NCI-H82 treated with DMSO at 0.1 percent for 48 hours (cell line): ENCODE data around the gene PRR19.

ENCODE experiments used
- DNase-seq: peaks from one replicate; lab custom pipeline; 2025; ENCODE audit not compliant: unreplicated experiment; lab: John Stamatoyannopoulos, UW

Gene PRR19

GRCh38 chr19:42344336-42344893 lies 42.5 kb downstream of the PRR19 start:
- no peak for DNase-seq

DNA sequence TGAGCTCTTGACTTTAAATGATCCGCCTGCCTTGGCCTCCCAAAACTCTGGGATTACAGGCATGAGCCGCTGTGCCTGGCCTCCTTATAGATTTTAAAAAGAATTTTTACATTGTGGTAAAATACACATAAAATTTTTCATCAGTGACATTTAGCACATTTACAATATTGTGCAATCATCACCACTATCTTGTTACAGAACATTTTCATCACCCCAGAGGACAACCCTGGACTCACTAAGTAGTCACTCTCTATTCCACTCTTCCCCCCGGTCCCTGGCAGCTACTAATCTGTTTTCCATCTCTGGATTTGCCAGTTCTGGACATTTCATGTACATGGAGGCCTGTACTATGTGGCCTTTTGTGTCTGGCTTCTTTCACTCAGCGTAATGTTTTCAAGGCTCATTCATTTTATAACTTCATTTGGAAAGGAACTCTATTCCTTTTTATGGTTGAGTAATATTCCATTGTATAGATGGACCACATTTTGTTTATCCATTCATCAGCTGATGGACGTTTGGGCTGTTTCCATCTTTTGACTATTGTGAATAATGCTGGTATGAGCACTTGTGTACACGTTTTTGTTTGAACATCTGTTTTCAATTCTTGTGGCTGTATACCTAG lies 43.4 kb downstream of the PRR19 start:
- no peak for DNase-seq

GRCh38 chr19:42348211-42348610 lies 46.3 kb downstream of the PRR19 start:
- no peak for DNase-seq

GRCh38 chr19:42349378-42350107 lies 47.6 kb downstream of the PRR19 start:
- no peak for DNase-seq

DNA sequence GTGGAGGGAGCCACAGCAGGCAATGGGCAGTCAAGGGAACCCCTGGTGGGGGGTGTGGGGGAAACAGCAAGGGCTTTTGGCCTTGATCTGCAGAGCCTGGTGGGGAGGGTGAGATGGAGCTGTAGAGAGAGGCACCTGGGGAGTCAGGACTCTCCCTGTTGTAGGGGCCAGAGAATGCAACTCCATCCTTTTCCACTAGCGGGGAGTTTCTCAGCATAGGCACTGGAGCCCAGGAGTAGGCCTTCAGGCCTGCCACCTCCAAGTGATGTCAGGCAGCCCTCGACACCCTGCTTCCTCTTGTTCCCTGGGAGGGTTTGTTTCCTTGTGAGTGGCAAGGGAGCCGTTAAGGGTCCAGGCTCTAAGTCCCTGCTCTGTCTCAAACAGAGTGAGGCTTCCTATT lies 48.5 kb downstream of the PRR19 start:
- DNase-seq: no peak

DNA sequence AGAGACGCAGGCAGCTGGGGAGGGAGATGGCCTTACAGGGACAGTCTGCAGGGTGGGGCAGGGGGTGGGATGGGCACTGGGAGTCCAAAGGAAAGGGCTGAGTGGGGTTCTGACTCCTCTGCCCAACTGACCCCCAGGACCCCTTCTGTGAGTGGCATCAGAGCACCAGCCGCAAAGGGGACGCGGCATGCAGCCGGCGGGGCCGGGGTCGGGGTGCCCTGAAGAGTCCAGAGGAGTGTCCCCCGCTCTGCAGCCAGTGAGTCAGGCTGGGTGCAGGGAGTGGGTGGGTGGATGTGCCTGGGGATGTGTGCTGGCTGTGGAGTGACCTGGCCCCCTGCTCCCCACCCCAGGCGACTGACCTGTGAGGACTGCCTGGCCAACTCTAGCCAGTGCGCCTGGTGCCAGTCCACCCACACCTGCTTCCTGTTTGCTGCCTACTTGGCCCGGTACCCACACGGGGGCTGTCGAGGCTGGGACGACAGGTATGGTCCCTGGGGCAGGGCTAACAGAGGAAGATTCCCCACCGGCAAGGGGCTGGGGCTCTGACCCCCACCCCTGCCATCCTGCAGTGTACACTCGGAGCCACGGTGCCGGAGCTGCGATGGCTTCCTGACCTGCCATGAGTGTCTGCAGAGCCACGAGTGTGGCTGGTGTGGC lies 49.3 kb downstream of the PRR19 start:
- DNase-seq: no peak

GRCh38 chr19:42352301-42353259 lies 50.6 kb downstream of the PRR19 start:
- no peak for DNase-seq

DNA sequence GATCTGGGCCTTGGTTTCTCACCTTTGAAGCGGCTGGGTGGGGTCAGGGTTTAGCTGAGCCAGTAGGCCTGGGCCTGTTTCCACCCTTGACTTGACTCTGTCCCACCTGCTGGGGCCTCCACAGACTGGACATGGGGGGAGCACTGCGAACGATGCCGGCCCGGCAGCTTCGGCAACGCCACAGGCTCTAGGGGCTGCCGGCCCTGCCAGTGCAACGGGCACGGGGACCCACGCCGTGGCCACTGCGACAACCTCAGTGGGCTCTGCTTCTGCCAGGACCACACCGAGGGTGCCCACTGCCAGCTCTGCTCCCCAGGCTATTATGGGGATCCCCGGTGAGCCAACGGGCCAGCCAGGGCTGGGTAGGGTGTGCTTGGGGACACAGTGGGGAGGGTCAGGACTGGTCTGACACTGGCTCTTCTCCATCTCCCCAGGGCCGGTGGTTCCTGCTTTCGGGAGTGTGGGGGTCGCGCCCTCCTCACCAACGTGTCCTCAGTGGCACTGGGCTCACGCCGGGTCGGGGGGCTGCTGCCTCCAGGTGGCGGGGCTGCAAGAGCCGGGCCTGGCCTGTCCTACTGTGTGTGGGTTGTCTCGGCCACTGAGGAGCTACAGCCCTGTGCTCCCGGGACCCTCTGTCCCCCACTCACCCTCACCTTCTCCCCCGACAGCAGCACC lies 51.5 kb downstream of the PRR19 start:
- no peak for DNase-seq

GRCh38 chr19:42355896-42356295 lies 54.0 kb downstream of the PRR19 start:
- no peak for DNase-seq

DNA sequence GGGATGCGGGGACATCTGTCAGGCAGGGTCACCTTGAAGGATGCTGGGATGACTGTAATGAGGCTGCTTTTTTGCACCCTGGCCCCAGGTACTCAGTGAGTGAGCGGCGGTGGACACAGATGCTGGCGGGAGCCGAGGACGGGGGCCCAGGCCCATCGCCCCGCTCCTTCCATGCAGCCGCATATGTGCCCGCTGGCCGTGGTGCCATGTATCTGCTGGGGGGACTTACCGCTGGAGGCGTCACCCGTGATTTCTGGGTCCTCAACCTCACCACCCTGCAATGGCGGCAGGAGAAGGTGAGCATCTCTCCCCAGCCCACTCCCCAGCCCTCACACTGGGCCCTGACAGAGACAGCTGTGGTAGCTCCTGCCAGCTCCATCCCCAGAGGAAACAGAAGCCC lies 54.8 kb downstream of the PRR19 start:
- no peak for DNase-seq

DNA sequence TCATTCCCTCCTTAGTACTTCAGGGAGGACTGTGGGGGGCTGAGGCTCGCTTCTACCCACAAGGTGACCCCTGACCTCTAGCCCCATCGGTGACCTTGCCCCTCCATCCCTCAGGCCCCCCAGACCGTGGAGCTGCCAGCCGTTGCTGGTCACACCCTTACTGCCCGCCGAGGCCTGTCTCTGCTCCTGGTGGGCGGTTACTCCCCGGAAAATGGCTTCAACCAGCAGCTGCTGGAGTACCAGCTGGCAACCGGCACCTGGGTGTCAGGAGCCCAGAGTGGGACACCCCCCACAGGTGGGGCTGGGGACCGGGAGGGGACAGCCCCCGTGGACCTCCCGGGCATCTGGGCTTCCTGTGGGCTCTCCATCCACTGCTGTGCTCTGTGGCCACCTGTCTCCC lies 55.4 kb downstream of the PRR19 start:
- no peak for DNase-seq
